Neural crest cell (in vitro differentiated cells): Measurements from ENCODE around the gene TSPAN14. TPM values are rescaled to one million over a fixed set of nuclear protein-coding genes. Genes with fewer than 3 reads are reported as not detected.

Source experiments
- DNase-seq: peaks from one replicate; pipeline ENCODE4 v3.0.0; 2021; ENCODE audit warnings: low read depth, mixed read lengths, low spot score
- H3K27ac Mint-ChIP-seq: one replicate; pipeline ENCODE4 v1.8.0; 2021; ENCODE audit warnings: mild to moderate bottlenecking, mixed read lengths; ENCODE audit not compliant: unreplicated experiment
- H3K27me3 Mint-ChIP-seq: 2 replicates; pipeline ENCODE4 v1.8.0; 2021; ENCODE audit warnings: low read depth, mild to moderate bottlenecking, mixed read lengths
- H3K36me3 Mint-ChIP-seq: 2 replicates; pipeline ENCODE4 v1.8.0; 2021; ENCODE audit warnings: low read depth, mild to moderate bottlenecking, mixed read lengths
- H3K4me1 Mint-ChIP-seq: 2 replicates; pipeline ENCODE4 v1.8.0; 2021; ENCODE audit warnings: mixed read lengths
- H3K4me3 Mint-ChIP-seq: one replicate; pipeline ENCODE4 v1.8.0; 2021; ENCODE audit warnings: mild to moderate bottlenecking, mixed read lengths
- H3K9me3 Mint-ChIP-seq: 2 replicates; pipeline ENCODE4 v1.8.0; 2021; ENCODE audit warnings: mixed read lengths
- long read RNA-seq: library from polyadenylated mRNA; unstranded; transcript quantifications from one replicate; pipeline ENCODE4 v2.0.0, GENCODE V29; 2020
- total RNA-seq: library from RNA; stranded (reverse); gene quantifications from 2 replicates; pipeline ENCODE4 v1.2.1, GENCODE V29; 2021
- TF ChIP-seq, protein P1 (sequence below): fragments of 200-600 bp; sonication (generic); conservative IDR thresholded peaks from 2 replicates; pipeline ENCODE4 v1.5.0; 2021; ENCODE audit warnings: antibody characterized with exemption, mild to moderate bottlenecking

The TSPAN14 gene, protein sequence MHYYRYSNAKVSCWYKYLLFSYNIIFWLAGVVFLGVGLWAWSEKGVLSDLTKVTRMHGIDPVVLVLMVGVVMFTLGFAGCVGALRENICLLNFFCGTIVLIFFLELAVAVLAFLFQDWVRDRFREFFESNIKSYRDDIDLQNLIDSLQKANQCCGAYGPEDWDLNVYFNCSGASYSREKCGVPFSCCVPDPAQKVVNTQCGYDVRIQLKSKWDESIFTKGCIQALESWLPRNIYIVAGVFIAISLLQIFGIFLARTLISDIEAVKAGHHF
- total RNA-seq: 140 and 144 TPM in 2 replicates
- long read RNA-seq, full-length matches to known transcripts: 45 of 89 reads
- long read RNA-seq, partial matches to known transcripts: 9 of 89 reads
- long read RNA-seq, other reads (novel, unspliced or antisense): 35 of 89 reads

DNA sequence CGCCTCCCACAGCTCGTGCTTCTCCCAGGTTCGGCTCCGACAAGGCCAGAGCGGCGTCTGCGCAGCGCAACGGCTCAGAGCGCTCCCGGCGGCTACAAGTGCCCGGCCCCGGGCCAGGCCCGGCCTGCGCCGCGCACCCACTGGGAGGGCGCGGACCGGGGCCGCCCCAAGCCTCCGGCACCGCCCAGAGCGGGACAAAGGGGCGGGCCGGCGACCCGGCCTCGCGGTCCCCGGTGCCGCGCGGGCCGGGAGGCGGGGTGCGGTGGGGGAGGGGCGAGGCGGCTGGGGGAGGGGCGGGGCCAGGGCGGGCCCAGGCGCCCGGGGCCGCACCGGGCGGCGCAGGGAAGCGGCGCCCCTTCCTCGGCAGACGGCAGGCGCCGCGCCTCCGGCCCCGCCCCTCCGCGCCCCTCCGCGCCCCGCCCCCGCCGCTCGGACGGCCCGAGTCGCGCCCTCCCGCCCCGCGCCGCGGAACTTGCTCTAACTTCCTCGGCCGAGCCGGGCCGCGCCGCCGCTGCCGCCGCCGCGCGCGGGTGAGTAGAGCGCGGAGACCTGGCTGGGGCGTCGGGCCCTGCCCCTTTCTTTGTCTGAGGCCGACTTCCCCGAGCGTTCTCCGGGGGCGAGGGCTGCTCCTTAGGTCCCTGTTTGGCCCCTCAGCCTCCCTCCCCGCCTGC is at the start of gene TSPAN14:
TSS of gene TSPAN14 (plus strand) at position 469 of the 671 bp plus-strand sequence. CDS start 34,924 bp downstream, outside the sequence.
- Mint-ChIP-seq H3K4me1 (peaks cover 30% of the 10 kb centered on the region), H3K4me3 (peak within 1 kb of the TSS; percentile 96), H3K27me3 (peaks cover 2% of the 10 kb centered on the region), H3K27ac (peak within 1 kb of the TSS; percentile 98), H3K36me3 (no peaks in the 10 kb centered on the region), H3K9me3 (no peaks in the 10 kb centered on the region)
- TF ChIP-seq, protein P1, sequence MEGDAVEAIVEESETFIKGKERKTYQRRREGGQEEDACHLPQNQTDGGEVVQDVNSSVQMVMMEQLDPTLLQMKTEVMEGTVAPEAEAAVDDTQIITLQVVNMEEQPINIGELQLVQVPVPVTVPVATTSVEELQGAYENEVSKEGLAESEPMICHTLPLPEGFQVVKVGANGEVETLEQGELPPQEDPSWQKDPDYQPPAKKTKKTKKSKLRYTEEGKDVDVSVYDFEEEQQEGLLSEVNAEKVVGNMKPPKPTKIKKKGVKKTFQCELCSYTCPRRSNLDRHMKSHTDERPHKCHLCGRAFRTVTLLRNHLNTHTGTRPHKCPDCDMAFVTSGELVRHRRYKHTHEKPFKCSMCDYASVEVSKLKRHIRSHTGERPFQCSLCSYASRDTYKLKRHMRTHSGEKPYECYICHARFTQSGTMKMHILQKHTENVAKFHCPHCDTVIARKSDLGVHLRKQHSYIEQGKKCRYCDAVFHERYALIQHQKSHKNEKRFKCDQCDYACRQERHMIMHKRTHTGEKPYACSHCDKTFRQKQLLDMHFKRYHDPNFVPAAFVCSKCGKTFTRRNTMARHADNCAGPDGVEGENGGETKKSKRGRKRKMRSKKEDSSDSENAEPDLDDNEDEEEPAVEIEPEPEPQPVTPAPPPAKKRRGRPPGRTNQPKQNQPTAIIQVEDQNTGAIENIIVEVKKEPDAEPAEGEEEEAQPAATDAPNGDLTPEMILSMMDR: no peak
- peak; percentile 69 for DNase-seq

DNA sequence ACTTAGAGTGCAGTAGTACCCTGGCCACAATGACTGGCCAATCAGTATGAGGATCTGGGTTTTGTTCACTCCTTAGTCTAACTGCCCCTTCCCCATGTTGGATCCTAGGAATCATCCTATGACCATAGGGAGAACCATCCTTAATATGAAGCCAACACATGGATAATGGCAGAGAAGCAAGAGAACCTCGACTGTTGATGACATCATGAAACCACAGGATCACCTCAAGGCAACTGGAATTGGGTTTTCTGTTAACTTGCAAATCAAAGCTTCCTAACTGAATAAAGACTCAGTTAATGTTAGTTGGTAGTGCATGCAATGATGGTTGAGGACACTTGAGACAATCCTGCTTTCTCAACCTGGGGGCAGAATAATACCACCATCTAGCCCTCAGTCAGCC is 49.1 kb upstream of the TSPAN14 start:
- TF ChIP-seq, protein P1: no peak
- DNase-seq: no peak
- Mint-ChIP-seq H3K27me3 (no peaks in the 10 kb centered on the region), H3K36me3 (no peaks in the 10 kb centered on the region), H3K27ac (no peak overlapping the region), H3K4me3 (no peak overlapping the region), H3K9me3 (no peaks in the 10 kb centered on the region), H3K4me1 (peaks cover 37% of the 10 kb centered on the region)

DNA sequence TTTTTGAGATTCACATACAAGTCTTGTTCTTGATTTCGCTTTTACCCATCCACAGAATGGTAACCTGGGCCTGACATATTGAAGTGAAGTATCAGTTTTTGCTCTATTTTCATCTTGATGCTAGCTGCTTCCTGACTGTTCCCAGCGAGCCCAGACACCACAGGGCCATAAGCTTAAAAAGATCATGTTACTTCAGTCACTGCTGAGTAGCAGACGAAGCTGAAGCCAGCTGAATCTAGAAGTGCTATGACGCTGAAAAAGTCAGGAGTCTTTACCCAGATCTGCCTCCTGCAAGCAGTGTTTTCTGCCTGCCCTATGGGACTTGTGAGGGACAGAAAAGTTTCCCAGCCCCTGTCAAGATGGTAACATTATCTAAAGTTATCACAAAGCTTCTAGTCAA is 48.5 kb upstream of the TSPAN14 start:
- peaks cover 43% of the 10 kb centered on the region for H3K4me1 Mint-ChIP-seq
- H3K27me3 Mint-ChIP-seq: no peaks in the 10 kb centered on the region
- H3K9me3 Mint-ChIP-seq: no peaks in the 10 kb centered on the region
- no peaks in the 10 kb centered on the region for H3K36me3 Mint-ChIP-seq
- peak overlapping the region; percentile 24 for H3K27ac Mint-ChIP-seq
- no peak for DNase-seq
- TF ChIP-seq, protein P1: no peak
- peak overlapping the region; percentile 31 for H3K4me3 Mint-ChIP-seq

DNA sequence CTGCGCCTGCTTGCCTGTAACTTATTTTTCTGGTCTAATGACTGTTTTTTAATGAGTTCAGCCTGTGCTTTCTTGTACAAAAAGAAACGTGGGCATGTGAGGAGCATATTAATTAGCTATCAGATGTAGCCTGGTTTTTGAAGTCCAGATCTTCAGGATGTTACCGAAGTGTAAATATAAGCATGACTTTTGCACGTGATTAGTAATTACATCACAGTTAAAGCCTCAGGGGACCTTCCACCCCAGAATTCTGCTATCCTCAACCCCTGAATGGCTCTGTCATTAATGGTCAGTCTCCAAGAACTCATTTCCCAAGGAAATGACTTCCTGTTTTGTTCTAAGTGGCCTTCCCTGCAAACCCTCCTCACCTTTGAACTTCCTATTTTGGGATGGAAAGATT is 47.9 kb upstream of the TSPAN14 start:
- no peak overlapping the region for H3K27ac Mint-ChIP-seq
- DNase-seq: no peak
- peak overlapping the region; percentile 59 for H3K4me3 Mint-ChIP-seq
- H3K4me1 Mint-ChIP-seq: peaks cover 49% of the 10 kb centered on the region
- no peaks in the 10 kb centered on the region for H3K27me3 Mint-ChIP-seq
- H3K36me3 Mint-ChIP-seq: no peaks in the 10 kb centered on the region
- TF ChIP-seq, protein P1: no peak
- H3K9me3 Mint-ChIP-seq: no peaks in the 10 kb centered on the region

DNA sequence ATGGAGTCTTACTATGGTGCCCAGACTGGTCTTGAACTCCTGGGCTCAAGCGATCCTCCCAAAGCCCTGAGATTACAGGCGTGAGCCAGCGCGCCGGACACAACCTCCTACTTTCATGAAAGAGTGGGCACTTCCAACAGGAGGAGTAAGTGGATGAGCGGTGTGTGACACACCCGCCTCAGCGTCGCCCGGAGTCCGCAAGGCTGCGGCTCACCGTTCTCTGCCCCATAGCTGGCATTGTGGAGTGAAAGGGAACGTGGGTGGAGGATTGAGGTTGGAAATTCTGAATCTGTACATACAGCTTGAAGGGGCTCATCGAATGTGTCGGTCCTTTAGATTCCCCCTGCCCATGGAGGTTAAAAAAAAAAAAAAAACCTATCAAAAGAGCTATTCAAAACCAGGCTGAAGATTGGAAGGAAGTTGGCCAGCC is 46.3 kb upstream of the TSPAN14 start:
- H3K9me3 Mint-ChIP-seq: no peaks in the 10 kb centered on the region
- no peaks in the 10 kb centered on the region for H3K27me3 Mint-ChIP-seq
- TF ChIP-seq, protein P1: no peak
- peaks cover 65% of the 10 kb centered on the region for H3K4me1 Mint-ChIP-seq
- H3K36me3 Mint-ChIP-seq: no peaks in the 10 kb centered on the region
- H3K4me3 Mint-ChIP-seq: peak overlapping the region; percentile 96
- H3K27ac Mint-ChIP-seq: peak overlapping the region; percentile 88
- peak; percentile 22 for DNase-seq
